Stimulated activated CD4-positive, alpha-beta T cell treated with anti-CD3 and anti-CD28 coated beads, Interleukin-15, amount 100 ng/mL, for 24 hours (primary cell): ENCODE measurements around the gene FOXE1.
A peak's percentile ranks its signal among the peaks of the same experiment; 100 is the strongest.

ENCODE experiments used
- DNase-seq: peaks from one replicate; pipeline ENCODE4 v3.0.0-alpha.2; 2020

FOXE1 gene

GRCh38 chr9:97848480-97849237 is 4.4 kb upstream of the FOXE1 start:
- DNase-seq = peak; percentile 45

- DNase-seq = no peak
These were observed 3.0 kb upstream of the FOXE1 start for GRCh38 chr9:97849980-97850379.

- DNase-seq = no peak
These were observed 2.1 kb upstream of the FOXE1 start for GRCh38 chr9:97850746-97851445.

GRCh38 chr9:97851446-97851883 is 1.6 kb upstream of the FOXE1 start:
- no peak for DNase-seq

- no peak for DNase-seq
These were observed 1.0 kb upstream of the FOXE1 start for GRCh38 chr9:97852001-97852398.

GRCh38 chr9:97852399-97853055 is 499 bp upstream of the FOXE1 start:
- DNase-seq = peak; percentile 24

GRCh38 chr9:97853844-97854695 is 1.0 kb downstream of the FOXE1 start:
- DNase-seq = peak; percentile 78

- DNase-seq = no peak
These were observed 1.9 kb downstream of the FOXE1 start for GRCh38 chr9:97854696-97855485.

- no peak for DNase-seq
These were observed 2.5 kb downstream of the FOXE1 start for GRCh38 chr9:97855486-97855875.

GRCh38 chr9:97855899-97856298 is 2.9 kb downstream of the FOXE1 start:
- DNase-seq = no peak

GRCh38 chr9:97856857-97857605 is 4.0 kb downstream of the FOXE1 start:
- no peak for DNase-seq

GRCh38 chr9:97857606-97858392 is 4.8 kb downstream of the FOXE1 start:
- peak; percentile 9 for DNase-seq

- DNase-seq = peak; percentile 22
These were observed 5.3 kb downstream of the FOXE1 start for GRCh38 chr9:97858393-97858713.

GRCh38 chr9:97858826-97859225 is 5.8 kb downstream of the FOXE1 start:
- DNase-seq = no peak

GRCh38 chr9:97859346-97859745 is 6.3 kb downstream of the FOXE1 start:
- no peak for DNase-seq

- DNase-seq = no peak
These were observed 7.6 kb downstream of the FOXE1 start for GRCh38 chr9:97860451-97861147.

- no peak for DNase-seq
These were observed 8.1 kb downstream of the FOXE1 start for GRCh38 chr9:97861148-97861475.

- DNase-seq = no peak
These were observed 10.3 kb downstream of the FOXE1 start for GRCh38 chr9:97863314-97863713.

GRCh38 chr9:97864396-97864795 is 11.4 kb downstream of the FOXE1 start:
- no peak for DNase-seq

- DNase-seq = no peak
These were observed 13.3 kb downstream of the FOXE1 start for GRCh38 chr9:97866300-97866699.
